CD4-positive, alpha-beta T cell (primary cell): Measurements from ENCODE around the gene TTYH3. TPM values are rescaled to one million over a fixed set of nuclear protein-coding genes. Genes with fewer than 3 reads are reported as not detected.

ENCODE experiments used
- ATAC-seq: fragments of 200-7000 bp; cut with Tn5 transposase; one replicate; pipeline ENCODE4 v1.10.0; 2022; ENCODE audit warnings: mild to moderate bottlenecking; ENCODE audit not compliant: poor library complexity
- CTCF ChIA-PET: fragments of 350-600 bp; sonication (Branson Sonifier 250); formaldehyde crosslinking; loops from one replicate; lab custom pipeline; 2021; ENCODE audit warnings: antibody characterized with exemption, inconsistent platforms; lab: Charles Lee
- POLR2A ChIA-PET: fragments of 350-600 bp; sonication (Branson Sonifier 250); formaldehyde crosslinking; loops from one replicate; lab custom pipeline; 2021; ENCODE audit warnings: antibody characterized with exemption, inconsistent platforms; lab: Charles Lee
- DNase-seq, 14 experiments: peaks; one replicate each; pipeline ENCODE4 v3.0.0-alpha.2; 2013 to 2020; ENCODE audit warnings: mixed read lengths in 2 of 14
- H3K27ac ChIP-seq, 2 donors: one replicate each; pipeline versions ENCODE4 v1.5.1 to v1.7.0; 2013; ENCODE audit warnings: low read length in 2 of 2, low read depth in 1 of 2, mild to moderate bottlenecking in 1 of 2
- H3K27me3 ChIP-seq, 2 experiments: 1 replicate in 1 of 2; 2 replicates in 1 of 2; pipeline versions ENCODE4 v1.6.1 to v1.7.0; 2013; ENCODE audit warnings: low read length in 2 of 2, control low read depth in 1 of 2, mild to moderate bottlenecking in 1 of 2, moderate library complexity in 1 of 2; ENCODE audit not compliant: insufficient read depth in 2 of 2, control insufficient read depth in 1 of 2
- H3K36me3 ChIP-seq: one replicate; pipeline ENCODE4 v1.6.1; 2013; ENCODE audit warnings: low read length, control low read depth; ENCODE audit not compliant: insufficient read depth
- H3K4me1 ChIP-seq: one replicate; pipeline ENCODE4 v1.6.1; 2013; ENCODE audit warnings: low read length, control low read depth; ENCODE audit not compliant: insufficient read depth
- H3K4me3 ChIP-seq: one replicate; pipeline ENCODE4 v1.5.1; 2013; ENCODE audit warnings: mild to moderate bottlenecking, low read length, moderate library complexity
- H3K9me3 ChIP-seq, 2 experiments: 1 replicate in 1 of 2; 2 replicates in 1 of 2; pipeline versions ENCODE4 v1.6.1 to v1.7.0; 2013; ENCODE audit warnings: low read length in 2 of 2, mild to moderate bottlenecking in 2 of 2, control low read depth in 1 of 2, moderate library complexity in 1 of 2; ENCODE audit not compliant: control insufficient read depth in 1 of 2, insufficient read depth in 1 of 2
- H3K27ac Mint-ChIP-seq: one replicate; pipeline ENCODE4 v1.8.0; 2020; ENCODE audit warnings: mixed read lengths
- H3K27me3 Mint-ChIP-seq: one replicate; pipeline ENCODE4 v1.8.0; 2021; ENCODE audit warnings: mixed read lengths
- H3K36me3 Mint-ChIP-seq: one replicate; pipeline ENCODE4 v1.8.0; 2021; ENCODE audit warnings: low read depth, mixed read lengths
- H3K4me1 Mint-ChIP-seq: one replicate; pipeline ENCODE4 v1.8.0; 2021; ENCODE audit warnings: low read depth, mixed read lengths
- H3K4me3 Mint-ChIP-seq: one replicate; pipeline ENCODE4 v1.8.0; 2020; ENCODE audit warnings: mild to moderate bottlenecking, mixed read lengths
- H3K9me3 Mint-ChIP-seq: one replicate; pipeline ENCODE4 v1.8.0; 2020; ENCODE audit warnings: mixed read lengths
- intact Hi-C, 2 experiments: fragments of 100-400 bp; cut with DNase I in 1 of 2; cut with micrococcal nuclease in 1 of 2; formaldehyde crosslinking; loops; one replicate each; pipeline versions ENCODE4 v1.15.1 to v1.9.0; 2023 to 2025; cut with DNase I, micrococcal nuclease
- total RNA-seq, 174 experiments: library from RNA in 2 of 174; stranded (reverse) in 2 of 174; gene quantifications; one replicate each; pipeline ENCODE4 v1.2.3 and lab custom pipeline; 2021 to 2026
- TF ChIP-seq, protein P1 (sequence below): fragments of 200-600 bp; IDR thresholded peaks from one replicate; pipeline ENCODE4 v1.8.0; 2022; ENCODE audit warnings: antibody characterized with exemption, mild to moderate bottlenecking

TTYH3 gene
- total RNA-seq, 2 experiments from 2014 or later, result 7.9 to 9.3 TPM

DNA sequence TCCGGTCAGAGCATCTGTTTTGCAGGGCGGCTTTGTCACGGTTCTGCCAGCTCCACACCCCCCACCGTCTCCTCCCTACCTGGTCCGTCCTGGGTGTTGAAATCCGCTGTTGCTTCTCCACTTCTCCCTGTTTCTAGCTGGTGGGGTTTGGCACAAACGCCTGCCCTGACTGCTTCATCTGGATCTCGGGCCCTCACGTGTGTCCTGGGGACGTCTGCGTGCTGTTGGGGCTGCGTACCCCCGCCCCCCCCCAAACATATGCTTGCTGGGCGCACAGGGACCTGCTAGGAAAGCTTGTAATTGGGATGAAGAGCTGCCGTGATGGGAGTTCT lies 67.5 kb downstream of the TTYH3 start:
- Mint-ChIP-seq H3K27ac (peak overlapping the region; percentile 63), H3K9me3 (no peaks in the 10 kb centered on the region), H3K27me3 (no peaks in the 10 kb centered on the region), H3K4me3 (peak overlapping the region; percentile 77), H3K36me3 (no peaks in the 10 kb centered on the region), H3K4me1 (peaks cover 22% of the 10 kb centered on the region)
- ChIA-PET CTCF (interaction anchor here (0.7 to 1.7 kb wide), 2 partner anchors 11 to 20 kb away, joined by 3 to 19 read pairs; no protein-coding TSS in a partner anchor), POLR2A (interaction anchor here (1.0 to 3.3 kb wide), 6 partner anchors 11 to 28 kb away, joined by 4 to 29 read pairs (median 6); no protein-coding TSS in a partner anchor)
- Histone ChIP-seq H3K4me3 (peak overlapping the region; percentile 21), H3K4me1 (peaks cover 21% of the 10 kb centered on the region), H3K27me3 (no peaks in the 10 kb centered on the region), H3K36me3 (no peaks in the 10 kb centered on the region), H3K9me3 (no peaks in the 10 kb centered on the region), H3K27ac (no peak overlapping the region)
- DNase-seq, result no peak
- intact Hi-C loops, result no loop called here
- TF ChIP-seq, protein P1, sequence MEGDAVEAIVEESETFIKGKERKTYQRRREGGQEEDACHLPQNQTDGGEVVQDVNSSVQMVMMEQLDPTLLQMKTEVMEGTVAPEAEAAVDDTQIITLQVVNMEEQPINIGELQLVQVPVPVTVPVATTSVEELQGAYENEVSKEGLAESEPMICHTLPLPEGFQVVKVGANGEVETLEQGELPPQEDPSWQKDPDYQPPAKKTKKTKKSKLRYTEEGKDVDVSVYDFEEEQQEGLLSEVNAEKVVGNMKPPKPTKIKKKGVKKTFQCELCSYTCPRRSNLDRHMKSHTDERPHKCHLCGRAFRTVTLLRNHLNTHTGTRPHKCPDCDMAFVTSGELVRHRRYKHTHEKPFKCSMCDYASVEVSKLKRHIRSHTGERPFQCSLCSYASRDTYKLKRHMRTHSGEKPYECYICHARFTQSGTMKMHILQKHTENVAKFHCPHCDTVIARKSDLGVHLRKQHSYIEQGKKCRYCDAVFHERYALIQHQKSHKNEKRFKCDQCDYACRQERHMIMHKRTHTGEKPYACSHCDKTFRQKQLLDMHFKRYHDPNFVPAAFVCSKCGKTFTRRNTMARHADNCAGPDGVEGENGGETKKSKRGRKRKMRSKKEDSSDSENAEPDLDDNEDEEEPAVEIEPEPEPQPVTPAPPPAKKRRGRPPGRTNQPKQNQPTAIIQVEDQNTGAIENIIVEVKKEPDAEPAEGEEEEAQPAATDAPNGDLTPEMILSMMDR, result no peak
- ATAC-seq, result no peak

DNA sequence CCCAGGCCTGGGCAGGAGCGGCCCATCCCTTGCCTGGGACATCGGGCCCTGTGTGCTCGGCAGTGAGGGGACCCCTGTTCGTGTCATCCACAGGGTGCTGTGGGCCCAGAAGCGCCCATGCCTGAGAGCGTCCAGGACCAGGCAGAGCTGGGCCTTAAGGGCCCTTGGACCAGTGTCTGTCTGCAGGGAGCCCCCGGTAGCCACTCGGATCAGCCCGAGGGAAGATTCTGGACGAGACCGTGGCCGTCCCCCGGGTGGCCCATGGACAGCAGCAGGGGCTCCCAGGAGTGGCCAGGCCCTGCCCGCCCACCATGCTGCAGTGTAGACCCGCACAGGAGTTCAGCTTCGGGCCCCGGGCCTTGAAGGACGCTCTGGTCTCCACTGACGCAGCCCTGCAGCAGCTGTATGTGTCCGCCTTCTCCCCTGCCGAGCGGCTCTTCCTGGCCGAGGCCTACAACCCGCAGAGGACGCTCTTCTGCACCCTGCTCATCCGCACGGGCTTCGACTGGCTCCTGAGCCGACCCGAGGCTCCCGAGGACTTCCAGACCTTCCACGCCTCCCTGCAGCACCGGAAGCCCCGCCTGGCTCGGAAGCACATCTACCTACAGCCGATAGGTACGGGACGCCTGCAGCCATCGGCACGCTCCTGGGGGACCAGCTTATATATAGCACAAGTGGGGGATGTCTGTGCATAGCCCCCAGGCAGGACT lies 68.5 kb downstream of the TTYH3 start:
- no peaks in the 10 kb centered on the region for H3K9me3 Mint-ChIP-seq
- Histone ChIP-seq H3K36me3 (no peaks in the 10 kb centered on the region), H3K27me3 (no peaks in the 10 kb centered on the region), H3K4me1 (peaks cover 21% of the 10 kb centered on the region), H3K9me3 (no peaks in the 10 kb centered on the region), H3K27ac (no peak overlapping the region), H3K4me3 (no peak overlapping the region)
- ChIA-PET POLR2A (interaction anchor here (1.0 to 3.3 kb wide), 2 partner anchors 10 to 14 kb away, joined by 4 to 29 read pairs; no protein-coding TSS in a partner anchor), CTCF (interaction anchor here (0.6 kb wide), 1 partner anchor 106 kb away, joined by 3 read pairs; no protein-coding TSS in a partner anchor)
- H3K4me1 Mint-ChIP-seq, result peaks cover 22% of the 10 kb centered on the region
- no peak overlapping the region for H3K27ac Mint-ChIP-seq
- intact Hi-C loops, result no loop called here
- no peak for DNase-seq
- TF ChIP-seq, protein P1, result no peak
- no peak for ATAC-seq
- H3K36me3 Mint-ChIP-seq, result no peaks in the 10 kb centered on the region
- H3K4me3 Mint-ChIP-seq, result no peak overlapping the region
- no peaks in the 10 kb centered on the region for H3K27me3 Mint-ChIP-seq

DNA sequence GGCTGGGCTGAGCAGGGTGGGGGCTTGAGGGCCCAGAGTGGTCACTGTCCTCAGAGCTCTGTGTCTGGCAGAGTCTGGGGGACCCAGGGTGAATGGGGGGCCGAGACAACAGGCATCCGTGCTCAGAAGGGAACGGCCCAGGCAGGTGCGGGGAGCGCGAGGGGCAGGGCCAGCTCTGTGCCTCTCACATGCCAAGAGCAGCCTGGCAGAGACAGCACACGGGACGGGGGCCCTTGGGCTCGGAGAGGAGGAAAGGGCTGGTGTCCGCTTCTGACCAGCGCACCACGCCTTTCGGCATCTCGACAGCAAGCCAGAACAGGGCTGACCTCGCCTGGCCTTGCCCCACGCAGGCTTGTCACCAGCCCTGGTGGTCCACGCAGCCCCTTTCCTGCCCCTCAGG lies 69.6 kb downstream of the TTYH3 start:
- H3K4me3 Mint-ChIP-seq, result no peak overlapping the region
- H3K4me3 ChIP-seq, result no peak overlapping the region
- H3K27ac Mint-ChIP-seq, result no peak overlapping the region
- no peaks in the 10 kb centered on the region for H3K9me3 ChIP-seq
- no peak for DNase-seq
- peaks cover 22% of the 10 kb centered on the region for H3K4me1 Mint-ChIP-seq
- H3K27me3 Mint-ChIP-seq, result no peaks in the 10 kb centered on the region
- H3K36me3 ChIP-seq, result no peaks in the 10 kb centered on the region
- ChIA-PET POLR2A (interaction anchor here (0.6 kb wide), 1 partner anchor 10 kb away, joined by 4 read pairs; no protein-coding TSS in a partner anchor), CTCF (interaction anchor here (1.3 kb wide), 1 partner anchor 30 kb away, joined by 4 read pairs; no protein-coding TSS in a partner anchor)
- peaks cover 21% of the 10 kb centered on the region for H3K4me1 ChIP-seq
- ATAC-seq, result no peak
- TF ChIP-seq, protein P1, result no peak
- intact Hi-C loops, result no loop called here
- no peaks in the 10 kb centered on the region for H3K27me3 ChIP-seq
- no peaks in the 10 kb centered on the region for H3K9me3 Mint-ChIP-seq
- no peaks in the 10 kb centered on the region for H3K36me3 Mint-ChIP-seq
- no peak overlapping the region for H3K27ac ChIP-seq
